Measurements from ENCODE around the gene TFPT. TPM values are rescaled to one million over a fixed set of nuclear protein-coding genes. Genes with fewer than 3 reads are reported as not detected.
A peak's percentile ranks its signal among the peaks of the same experiment; 100 is the strongest.
"Not testable (repeated sequence)": the region's sequence is repeated elsewhere in the genome, so short reads cannot be mapped to it uniquely, and the experiment has no call there.

TFPT gene
- total and polyA plus RNA-seq, 2 of the 4 experiments (the other 2 are of a cell fraction), result 7.9 to 17.1 TPM

DNA sequence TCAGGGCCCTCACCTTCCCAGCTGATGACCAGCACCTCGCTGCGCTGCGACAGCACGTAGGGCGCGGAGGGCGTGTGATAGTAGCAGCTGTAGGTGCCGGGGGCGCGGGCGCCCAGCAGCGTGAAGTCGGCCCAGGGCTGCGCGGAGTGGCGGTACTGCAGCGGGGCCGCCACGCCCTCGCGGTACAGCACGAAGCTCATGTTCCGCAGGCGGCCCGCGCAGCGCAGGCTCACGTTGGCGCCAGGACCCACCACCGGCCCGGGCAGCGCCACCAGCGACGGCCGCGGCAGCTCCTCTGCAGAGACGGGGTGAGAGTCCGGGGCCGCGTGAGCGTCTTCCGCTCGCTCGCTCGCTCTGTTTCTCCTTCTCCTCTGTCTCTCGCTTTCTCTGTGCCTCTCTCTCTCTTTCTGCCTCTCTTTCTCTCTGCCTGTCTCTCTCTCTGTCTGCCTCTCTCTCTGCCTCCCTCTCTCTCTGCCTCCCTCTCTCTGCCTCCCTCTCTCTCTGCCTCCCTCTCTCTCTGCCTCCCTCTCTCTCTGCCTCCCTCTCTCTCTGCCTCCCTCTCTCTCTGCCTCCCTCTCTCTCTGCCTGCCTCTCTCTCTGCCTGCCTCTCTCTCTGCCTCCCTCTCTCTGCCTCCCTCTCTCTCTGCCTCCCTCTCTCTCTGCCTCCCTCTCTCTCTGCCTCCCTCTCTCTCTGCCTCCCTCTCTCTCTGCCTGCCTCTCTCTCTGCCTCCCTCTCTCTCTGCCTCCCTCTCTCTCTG is 19.4 kb downstream of the TFPT start:
- H4K20me1 ChIP-seq (ENCODE audit: insufficient read depth, low read length); H2BK5ac ChIP-seq (ENCODE audit: low read depth, low read length, poor library complexity, severe bottlenecking); dilution Hi-C loops (cut with HindIII; ENCODE audit: low sequenced_read_pairs, unreplicated experiment); in situ Hi-C loops (cut with MboI; ENCODE audit: low sequenced_read_pairs); H3K27me3 ChIP-seq (ENCODE audit: control insufficient read depth, insufficient read depth, low read length); H3K36me3 ChIP-seq (ENCODE audit: control insufficient read depth, insufficient read depth, low read length); H4K91ac ChIP-seq (ENCODE audit: insufficient read depth, low read depth, low read length); H3K14ac ChIP-seq (replicated peaks; ENCODE audit: low read depth, low read length); H3K56ac ChIP-seq (ENCODE audit: extremely low read depth, insufficient read depth, low read length); H3K4me1 ChIP-seq (ENCODE audit: control insufficient read depth, insufficient read depth, low read length); H3K9me3 ChIP-seq (ENCODE audit: control insufficient read depth, insufficient read depth, low read length); H3K79me1 ChIP-seq (ENCODE audit: low read depth in 1 of 2, low read length in 2 of 2); H2AK5ac ChIP-seq (ENCODE audit: low read depth, low read length); H2BK20ac ChIP-seq (ENCODE audit: low read depth, low read length); H2BK120ac ChIP-seq (ENCODE audit: low read depth, low read length); H3K23ac ChIP-seq (ENCODE audit: low read depth, low read length); H3K18ac ChIP-seq (ENCODE audit: low read depth, low read length); H3K27ac ChIP-seq (ENCODE audit: insufficient read depth, low read length); H3K9me1 ChIP-seq (ENCODE audit: insufficient read depth, low read length); BruUV-seq (replicated peaks); H3K4ac ChIP-seq (ENCODE audit: low read depth, low read length); H2BK15ac ChIP-seq (ENCODE audit: low read depth, low read length); POLR2A ChIA-PET (ENCODE audit: unreplicated experiment): not testable (repeated sequence)
- H4K8ac ChIP-seq (ENCODE audit: low read depth in 2 of 2, low read length in 2 of 2), result peak overlapping the region; percentile 32 to 63; a peak in 3 of 4 replicates
- H3K4me2 ChIP-seq (ENCODE audit: low read depth, low read length), result peak overlapping the region; percentile 85
- CTCF ChIA-PET, result interaction anchor here (0.5 to 1.4 kb wide), 2 partner anchors 64 to 307 kb away, joined by 3 read pairs; no protein-coding TSS in a partner anchor
- peak overlapping the region; percentile 90 for H2AK9ac ChIP-seq (replicated peaks; ENCODE audit: low read depth, low read length, poor library complexity)
- H2AFZ ChIP-seq (replicated peaks; ENCODE audit: low read length, poor library complexity), result peak overlapping the region; percentile 97
- peak; percentile 92 for ATAC-seq (ENCODE audit: low read depth)
- peak overlapping the region; percentile 31; the same call in 1 of the 2 replicates for H3K9ac ChIP-seq (ENCODE audit: low read depth, low read length)
- peak overlapping the region; percentile 39 for H3K4me3 ChIP-seq (ENCODE audit: insufficient read depth, low read depth, low read length)
- peak overlapping the region; percentile 78; the same call in 1 of the 2 replicates for H4K5ac ChIP-seq (ENCODE audit: low read depth, low read length)
- TF ChIP-seq, protein P1, sequence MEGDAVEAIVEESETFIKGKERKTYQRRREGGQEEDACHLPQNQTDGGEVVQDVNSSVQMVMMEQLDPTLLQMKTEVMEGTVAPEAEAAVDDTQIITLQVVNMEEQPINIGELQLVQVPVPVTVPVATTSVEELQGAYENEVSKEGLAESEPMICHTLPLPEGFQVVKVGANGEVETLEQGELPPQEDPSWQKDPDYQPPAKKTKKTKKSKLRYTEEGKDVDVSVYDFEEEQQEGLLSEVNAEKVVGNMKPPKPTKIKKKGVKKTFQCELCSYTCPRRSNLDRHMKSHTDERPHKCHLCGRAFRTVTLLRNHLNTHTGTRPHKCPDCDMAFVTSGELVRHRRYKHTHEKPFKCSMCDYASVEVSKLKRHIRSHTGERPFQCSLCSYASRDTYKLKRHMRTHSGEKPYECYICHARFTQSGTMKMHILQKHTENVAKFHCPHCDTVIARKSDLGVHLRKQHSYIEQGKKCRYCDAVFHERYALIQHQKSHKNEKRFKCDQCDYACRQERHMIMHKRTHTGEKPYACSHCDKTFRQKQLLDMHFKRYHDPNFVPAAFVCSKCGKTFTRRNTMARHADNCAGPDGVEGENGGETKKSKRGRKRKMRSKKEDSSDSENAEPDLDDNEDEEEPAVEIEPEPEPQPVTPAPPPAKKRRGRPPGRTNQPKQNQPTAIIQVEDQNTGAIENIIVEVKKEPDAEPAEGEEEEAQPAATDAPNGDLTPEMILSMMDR (conservative IDR thresholded peaks at IDR 0.05; ENCODE audit: low read depth, low read length), result 0 out of 2 replicates have a peak, but pooled peaks have one; percentile 13
- TF ChIP-seq MXI1 (IDR thresholded peaks at IDR 0.05; ENCODE audit: borderline replicate concordance, low read depth, low read length), result peak; percentile 41; the same call in 1 of the 2 replicates
- TF ChIP-seq MAZ (IDR thresholded peaks at IDR 0.05; ENCODE audit: borderline replicate concordance, low read depth, low read length), result 0 out of 2 replicates have a peak, but pooled peaks have one; percentile 1
- intact Hi-C loops (cut with micrococcal nuclease), result loop anchor here (5.0 to 10.0 kb wide), 2 partner anchors 289 to 761 kb away; partner anchors contain the start of gene ZNF845
- WGBS, 2 experiments (ENCODE audit: extremely low coverage in 2 of 2, insufficient read length in 1 of 2), result 1% methylated on average over 46 of the region's 46 CpGs; no CpG with 5 or more reads in 1 of the 2 experiments
- DNase-seq, result peak; percentile 33

Measured in IMR-90 (cell line).